Sciatic nerve (tissue), 2 donors: ENCODE data around the gene HTT. TPM values are rescaled to one million over a fixed set of nuclear protein-coding genes. Genes with fewer than 3 reads are reported as not detected.
A peak's percentile ranks its signal among the peaks of the same experiment; 100 is the strongest.

Experiments used
- ATAC-seq: fragments of 200-7000 bp; cut with Tn5 transposase; one replicate; pipeline ENCODE4 v1.9.1; 2020; ENCODE audit warnings: mild to moderate bottlenecking, moderate library complexity
- DNase-seq: peaks from one replicate; pipeline ENCODE4 v3.0.0-alpha.2; 2020; ENCODE audit warnings: low spot score
- intact Hi-C: fragments of 100-400 bp; cut with DNase I; formaldehyde crosslinking; loops from one replicate; pipeline ENCODE4 v1.14.2; 2022
- total RNA-seq: library from RNA; stranded (reverse); fragmentation: NEBNext Ultra II Directional; extraction: Animal tissue kit (Norgen Biotek cat#: 25700); gene quantifications from one replicate; pipeline ENCODE4 v1.2.1, GENCODE V29; 2021
- donor health status: DM: no; HTN: no; CAD: no.
- donor health status: DM: no; HTN: no; CAD: no.

The HTT gene
- total RNA-seq, 1 donor from 2014 or later = 67.8 TPM

- intact Hi-C loops = no loop called here
- no peak for DNase-seq
- ATAC-seq = no peak
Measured at GRCh38 chr4:3207531-3208037, 133.1 kb downstream of the HTT start.

GRCh38 chr4:3208826-3209225, 134.3 kb downstream of the HTT start:
- DNase-seq (peak; percentile 42), ATAC-seq (no peak)
- intact Hi-C loops = no loop called here

- intact Hi-C loops = no loop called here
- DNase-seq (peak; percentile 27), ATAC-seq (no peak)
Measured at GRCh38 chr4:3209551-3210325, 135.3 kb downstream of the HTT start.

- intact Hi-C loops = no loop called here
- ATAC-seq = no peak
- peak; percentile 45 for DNase-seq
Measured at GRCh38 chr4:3210467-3210866, 136.0 kb downstream of the HTT start.

- ATAC-seq = no peak
Measured at GRCh38 chr4:3211866-3212265, 137.4 kb downstream of the HTT start.

GRCh38 chr4:3212391-3213105, 138.1 kb downstream of the HTT start:
- ATAC-seq (no peak), DNase-seq (peak; percentile 39)
- intact Hi-C loops = no loop called here

More at GRCh38 chr4:3211866-3212265, 137.4 kb downstream of the HTT start:
- DNase-seq = peak; percentile 38
- intact Hi-C loops = no loop called here

- peak; percentile 2 for DNase-seq
- ATAC-seq = no peak
- intact Hi-C loops = no loop called here
Measured at GRCh38 chr4:3213106-3213425, 138.6 kb downstream of the HTT start.

GRCh38 chr4:3213661-3214250, 139.3 kb downstream of the HTT start:
- ATAC-seq (no peak), DNase-seq (peak; percentile 25)
- intact Hi-C loops = no loop called here

GRCh38 chr4:3215256-3215655, 140.8 kb downstream of the HTT start:
- DNase-seq (peak; percentile 51), ATAC-seq (no peak)
- intact Hi-C loops = no loop called here

GRCh38 chr4:3215733-3216132, 141.3 kb downstream of the HTT start:
- ATAC-seq = no peak
- intact Hi-C loops = no loop called here
- DNase-seq = peak; percentile 17

GRCh38 chr4:3217266-3217665, 142.8 kb downstream of the HTT start:
- intact Hi-C loops = no loop called here
- DNase-seq (no peak), ATAC-seq (no peak)

- intact Hi-C loops = no loop called here
- peak; percentile 4 for DNase-seq
- ATAC-seq = no peak
Measured at GRCh38 chr4:3217771-3218170, 143.3 kb downstream of the HTT start.

GRCh38 chr4:3218824-3219760, 144.6 kb downstream of the HTT start:
- intact Hi-C loops = no loop called here
- no peak for DNase-seq
- no peak for ATAC-seq

- intact Hi-C loops = no loop called here
- no peak for ATAC-seq
- no peak for DNase-seq
Measured at GRCh38 chr4:3219761-3220475, 145.4 kb downstream of the HTT start.

GRCh38 chr4:3220476-3221183, 146.1 kb downstream of the HTT start:
- DNase-seq (no peak), ATAC-seq (no peak)
- intact Hi-C loops = no loop called here

- ATAC-seq (no peak), DNase-seq (no peak)
- intact Hi-C loops = no loop called here
Measured at GRCh38 chr4:3221184-3221494, 146.7 kb downstream of the HTT start.

- ATAC-seq (no peak), DNase-seq (no peak)
- intact Hi-C loops = no loop called here
Measured at GRCh38 chr4:3221996-3222395, 147.5 kb downstream of the HTT start.

- no peak for DNase-seq
- intact Hi-C loops = no loop called here
Measured at GRCh38 chr4:3223346-3223745, 148.9 kb downstream of the HTT start.

More at GRCh38 chr4:3223346-3223745, 148.9 kb downstream of the HTT start:
- no peak for ATAC-seq
